Measurements from ENCODE around the gene NCAM1.
A peak's percentile ranks its signal among the peaks of the same experiment; 100 is the strongest.

Gene NCAM1

DNA sequence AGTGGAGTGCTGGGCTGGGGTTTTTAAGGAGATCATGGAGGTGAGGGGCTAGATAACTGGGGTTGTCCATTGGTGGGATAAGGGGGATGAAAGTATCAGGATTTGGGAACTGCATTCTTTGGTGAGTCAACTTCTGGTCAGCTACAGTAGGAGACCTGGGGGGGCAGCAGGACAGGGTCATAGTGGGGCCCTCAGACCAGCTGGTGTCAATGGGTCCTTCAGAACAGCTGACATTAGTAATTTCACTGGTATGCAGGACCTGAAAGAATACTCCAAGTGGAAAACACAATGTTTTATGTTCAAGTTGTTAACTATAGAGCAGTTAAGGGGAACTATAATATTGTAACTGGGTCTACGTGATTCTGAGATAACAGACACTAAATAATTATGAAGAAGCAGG lies 350.3 kb downstream of the NCAM1 start:
- no peak for DNase-seq (ENCODE audit: low read depth)

DNA sequence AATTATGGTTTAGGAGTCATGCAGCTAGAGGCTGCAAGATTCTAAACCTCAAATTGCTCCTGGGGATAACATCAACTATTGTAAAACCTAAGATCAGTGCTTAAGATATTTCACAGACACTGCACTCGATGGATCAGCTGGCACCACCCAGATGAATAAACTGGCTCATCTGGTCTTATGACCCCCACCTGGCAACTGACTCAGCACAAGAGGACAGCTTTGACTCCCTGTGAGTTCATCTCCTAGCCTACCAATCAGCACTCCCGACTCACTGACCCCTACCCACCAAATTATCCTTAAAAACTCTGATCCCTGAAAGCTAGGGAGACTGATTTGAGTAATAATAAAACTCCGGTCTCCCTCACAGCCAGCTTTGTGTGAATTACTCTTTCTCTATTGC lies 352.4 kb downstream of the NCAM1 start:
- DNase-seq (ENCODE audit: low read depth) = no peak

- no peak for DNase-seq (ENCODE audit: low read depth)
Measured at GRCh38 chr11:113314065-113314388, 352.8 kb downstream of the NCAM1 start.

DNA sequence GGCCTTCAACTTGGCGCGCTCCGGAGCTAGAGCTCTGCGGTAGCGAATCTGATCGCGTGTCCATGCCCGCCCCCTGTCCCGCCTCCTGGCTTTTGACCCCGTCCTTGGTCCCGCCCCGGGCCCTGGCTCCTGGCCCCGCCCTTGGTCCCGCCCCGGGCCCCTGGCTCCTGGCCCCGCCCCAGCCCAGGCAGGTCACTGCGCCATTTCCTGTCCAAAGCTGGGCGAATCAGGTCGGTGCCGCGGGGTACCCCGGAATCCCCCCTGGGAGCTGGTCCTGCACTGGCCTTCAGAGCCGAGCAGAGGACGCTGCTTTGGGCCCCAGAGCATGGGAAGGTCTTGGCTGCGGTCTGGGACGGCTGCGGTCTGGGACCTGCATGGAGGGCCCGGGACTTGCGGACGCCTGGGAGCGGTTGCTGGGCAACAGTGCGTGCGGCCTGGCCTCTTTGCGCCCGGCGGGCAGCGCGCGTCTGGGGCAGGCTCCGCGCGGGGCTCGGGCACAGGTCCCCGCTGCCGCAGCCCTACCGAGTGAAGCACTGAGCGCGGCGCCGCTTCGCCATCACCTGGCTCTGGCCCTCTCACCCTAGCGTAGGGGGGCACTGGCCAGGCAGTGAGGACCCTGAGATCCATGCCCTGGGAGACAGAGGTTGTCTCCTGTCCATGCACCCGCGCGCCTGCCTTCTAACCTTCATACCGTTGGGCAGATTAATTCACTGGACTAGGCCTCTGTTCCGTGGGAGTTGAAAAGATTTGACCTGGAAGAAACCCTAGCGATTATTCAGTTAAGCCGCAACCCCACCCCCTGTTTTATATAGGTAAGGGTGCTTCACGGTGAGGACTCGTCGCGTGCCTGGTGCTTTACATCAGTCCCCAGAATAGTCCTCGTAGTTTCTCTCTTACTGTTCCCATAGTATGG lies 353.4 kb downstream of the NCAM1 start, which contains the start of gene TTC12:
TSS of gene TTC12 (plus strand) at position 195 of the 913 bp plus-strand sequence. CDS start 1,675 bp downstream, outside the sequence.
- DNase-seq (ENCODE audit: low read depth) = peak; percentile 93

- DNase-seq (ENCODE audit: low read depth) = no peak
Measured at GRCh38 chr11:113315811-113316210, 354.6 kb downstream of the NCAM1 start.

- DNase-seq (ENCODE audit: low read depth) = no peak
Measured at GRCh38 chr11:113316256-113316655, 355.0 kb downstream of the NCAM1 start.

GRCh38 chr11:113317339-113317738 lies 356.1 kb downstream of the NCAM1 start:
- no peak for DNase-seq (ENCODE audit: low read depth)

GRCh38 chr11:113319085-113319484 lies 357.9 kb downstream of the NCAM1 start:
- no peak for DNase-seq (ENCODE audit: low read depth)

DNA sequence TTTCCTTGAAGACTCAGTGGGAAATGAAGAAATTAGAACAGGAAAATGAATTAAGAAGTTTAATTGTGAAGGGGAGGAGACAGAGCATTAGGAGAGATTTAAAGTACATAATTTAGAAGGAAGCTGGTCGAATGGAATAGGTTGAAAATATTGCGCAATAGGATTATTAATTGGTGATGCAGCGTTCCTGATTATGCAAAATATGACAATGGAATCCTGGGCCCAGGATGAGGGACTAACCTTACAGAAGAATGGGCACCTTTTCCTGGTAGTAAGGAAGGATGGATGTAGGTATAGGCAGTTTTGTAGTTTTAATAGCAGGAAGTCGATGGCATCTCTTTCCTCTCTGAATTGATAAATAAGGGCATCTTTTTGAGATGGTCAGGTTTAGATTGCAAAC lies 360.9 kb downstream of the NCAM1 start:
- no peak for DNase-seq (ENCODE audit: low read depth)

- no peak for DNase-seq (ENCODE audit: low read depth)
Measured at GRCh38 chr11:113324250-113324649, 363.0 kb downstream of the NCAM1 start.

Measured in activated T-cell treated with anti-CD3 and anti-CD28 coated beads for 48 hours (primary cell).